Measurements from ENCODE around the gene PDPK1. TPM values are rescaled to one million over a fixed set of nuclear protein-coding genes. Genes with fewer than 3 reads are reported as not detected.

PDPK1 gene
- total and polyA plus RNA-seq, 2 of the 4 experiments (the other 2 are of a cell fraction): 10.6 to 27.3 TPM

DNA sequence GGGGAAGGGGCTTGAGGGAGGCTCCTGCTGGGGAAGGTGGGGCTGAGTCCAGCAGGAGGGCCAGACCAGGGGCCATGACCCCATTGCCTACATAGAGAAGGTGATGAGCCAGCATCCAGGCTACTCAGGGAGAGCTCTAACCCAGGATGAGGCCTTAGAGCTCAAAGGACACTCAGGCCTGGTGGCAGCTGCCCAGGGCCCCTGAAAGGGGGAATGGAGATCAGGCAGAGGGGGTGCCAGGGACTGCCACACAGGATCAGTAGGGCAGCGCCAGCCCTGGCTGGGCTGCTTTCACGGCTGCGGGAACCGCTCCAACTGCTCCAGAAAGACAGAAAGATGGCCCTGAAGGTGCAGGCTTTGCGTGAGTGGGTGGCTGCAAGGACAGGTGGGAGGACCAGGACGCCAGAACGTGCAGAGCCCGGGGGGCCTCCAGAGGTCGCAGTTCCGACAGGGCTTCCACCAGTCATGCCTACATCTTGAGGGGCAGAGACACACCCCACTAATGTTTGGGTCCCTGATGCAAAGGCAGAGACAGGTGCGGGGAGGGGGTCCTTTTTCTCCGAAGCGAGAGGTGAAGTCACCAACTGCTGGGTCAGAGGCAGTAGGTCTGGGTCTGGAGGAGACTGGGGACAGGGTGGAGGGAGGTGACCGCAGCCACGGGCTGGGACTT, 25.0 kb upstream of the PDPK1 start:
- H2BK20ac ChIP-seq (ENCODE audit: low read depth, low read length): no peak overlapping the region
- in situ Hi-C loops (cut with MboI; ENCODE audit: low sequenced_read_pairs) (no loop called here), intact Hi-C loops (cut with micrococcal nuclease) (no loop called here), dilution Hi-C loops (cut with HindIII; ENCODE audit: low sequenced_read_pairs, unreplicated experiment) (no loop called here)
- peak overlapping the region; percentile 94 for H2AFZ ChIP-seq (replicated peaks; ENCODE audit: low read length, poor library complexity)
- peak overlapping the region; percentile 71 for H2AK9ac ChIP-seq (replicated peaks; ENCODE audit: low read depth, low read length, poor library complexity)
- peak overlapping the region; percentile 40; the same call in 1 of the 2 replicates for H3K4ac ChIP-seq (ENCODE audit: low read depth, low read length)
- H2BK5ac ChIP-seq (ENCODE audit: low read depth, low read length, poor library complexity, severe bottlenecking): no peak overlapping the region
- H3K79me1 ChIP-seq (ENCODE audit: low read depth in 1 of 2, low read length in 2 of 2): peaks cover 0 to 35% of the 10 kb centered on the region in 2 experiments; a peak in 2 of 4 replicates
- POLR2A ChIA-PET (ENCODE audit: unreplicated experiment): no interaction called here
- H2AK5ac ChIP-seq (ENCODE audit: low read depth, low read length): peak overlapping the region; percentile 40; the same call in 1 of the 2 replicates
- 50% methylated on average over 10 of the region's 15 CpGs; no CpG with 5 or more reads in 1 of the 2 experiments for WGBS, 2 experiments (ENCODE audit: extremely low coverage in 2 of 2, insufficient read length in 1 of 2)
- H3K9ac ChIP-seq (ENCODE audit: low read depth, low read length): no peak overlapping the region
- DNase-seq (no peak), ATAC-seq (ENCODE audit: low read depth) (no peak)
- H4K5ac ChIP-seq (ENCODE audit: low read depth, low read length): peak overlapping the region; percentile 24; the same call in 1 of the 2 replicates
- peak overlapping the region; percentile 72 to 74 for H4K8ac ChIP-seq (ENCODE audit: low read depth in 2 of 2, low read length in 2 of 2)
- peak overlapping the region; percentile 72 for H3K4me2 ChIP-seq (ENCODE audit: low read depth, low read length)
- 0 out of 2 replicates have a peak overlapping the region, but pooled peaks have one; percentile 52 for H3K14ac ChIP-seq (replicated peaks; ENCODE audit: low read depth, low read length)
- H3K36me3 ChIP-seq (ENCODE audit: control insufficient read depth, insufficient read depth, low read length): no peaks in the 10 kb centered on the region
- peaks cover 35% of the 10 kb centered on the region for H4K20me1 ChIP-seq (ENCODE audit: insufficient read depth, low read length)
- no peaks in the 10 kb centered on the region for H3K9me3 ChIP-seq (ENCODE audit: control insufficient read depth, insufficient read depth, low read length)
- no peak overlapping the region for H2BK15ac ChIP-seq (ENCODE audit: low read depth, low read length)
- no peak overlapping the region for H2BK120ac ChIP-seq (ENCODE audit: low read depth, low read length)
- no peak overlapping the region for H3K23ac ChIP-seq (ENCODE audit: low read depth, low read length)
- no TSS peak for BruUV-seq (replicated peaks)
- no peak overlapping the region for H4K91ac ChIP-seq (ENCODE audit: insufficient read depth, low read depth, low read length)
- TF ChIP-seq MAFK (IDR thresholded peaks at IDR 0.05; ENCODE audit: low read depth, low read length) (no peak), MAZ (IDR thresholded peaks at IDR 0.05; ENCODE audit: borderline replicate concordance, low read depth, low read length) (no peak), MXI1 (IDR thresholded peaks at IDR 0.05; ENCODE audit: borderline replicate concordance, low read depth, low read length) (no peak), RFX5 (IDR thresholded peaks at IDR 0.05; ENCODE audit: low read depth, low read length) (no peak), SMC3 (IDR thresholded peaks at IDR 0.05; ENCODE audit: low read depth, low read length) (no peak), CEBPB (IDR thresholded peaks at IDR 0.05; ENCODE audit: low read depth, low read length) (no peak)
- TF ChIP-seq, protein P1, sequence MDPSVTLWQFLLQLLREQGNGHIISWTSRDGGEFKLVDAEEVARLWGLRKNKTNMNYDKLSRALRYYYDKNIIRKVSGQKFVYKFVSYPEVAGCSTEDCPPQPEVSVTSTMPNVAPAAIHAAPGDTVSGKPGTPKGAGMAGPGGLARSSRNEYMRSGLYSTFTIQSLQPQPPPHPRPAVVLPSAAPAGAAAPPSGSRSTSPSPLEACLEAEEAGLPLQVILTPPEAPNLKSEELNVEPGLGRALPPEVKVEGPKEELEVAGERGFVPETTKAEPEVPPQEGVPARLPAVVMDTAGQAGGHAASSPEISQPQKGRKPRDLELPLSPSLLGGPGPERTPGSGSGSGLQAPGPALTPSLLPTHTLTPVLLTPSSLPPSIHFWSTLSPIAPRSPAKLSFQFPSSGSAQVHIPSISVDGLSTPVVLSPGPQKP (IDR thresholded peaks at IDR 0.05; ENCODE audit: borderline replicate concordance, low read depth, low read length): no peak
- no peak overlapping the region for H3K27ac ChIP-seq (ENCODE audit: insufficient read depth, low read length)
- H3K4me1 ChIP-seq (ENCODE audit: control insufficient read depth, insufficient read depth, low read length): peaks cover 16% of the 10 kb centered on the region
- no peak overlapping the region for H3K18ac ChIP-seq (ENCODE audit: low read depth, low read length)
- CTCF ChIA-PET: no interaction called here
- H3K4me3 ChIP-seq (ENCODE audit: insufficient read depth, low read depth, low read length): peak overlapping the region; percentile 93
- no peak overlapping the region for H3K56ac ChIP-seq (ENCODE audit: extremely low read depth, insufficient read depth, low read length)
- no peaks in the 10 kb centered on the region for H3K27me3 ChIP-seq (ENCODE audit: control insufficient read depth, insufficient read depth, low read length)
- H3K9me1 ChIP-seq (ENCODE audit: insufficient read depth, low read length): peaks cover 19% of the 10 kb centered on the region

Measured in IMR-90 (cell line).